IMR-90 (cell line): ENCODE measurements around the gene HCN4. TPM values are rescaled to one million over a fixed set of nuclear protein-coding genes. Genes with fewer than 3 reads are reported as not detected.

Experiments
- ATAC-seq: fragments of 200-7000 bp; cut with Tn5 transposase; 2 replicates; pipeline ENCODE4 v1.9.1; 2020; ENCODE audit warnings: low read depth, mild to moderate bottlenecking, moderate library complexity
- BruUV-seq: library from RNA; stranded (reverse); fragments of 400-500 nt; replicated peaks from 2 replicates; lab custom pipeline; 2021; lab: Mats Ljungman, UMichigan
- CTCF ChIA-PET: fragments of 300-600 bp; formaldehyde crosslinking; extraction: SDS; loops from one replicate; lab custom pipeline; 2021; ENCODE audit warnings: antibody characterized with exemption; lab: Yijun Ruan, JAX
- POLR2A ChIA-PET: fragments of 300-600 bp; sonication (Branson Sonifier 250); formaldehyde crosslinking; loops from one replicate; lab custom pipeline; 2022; ENCODE audit warnings: antibody characterized with exemption; ENCODE audit not compliant: unreplicated experiment; lab: Charles Lee
- DNase-seq: peaks from one replicate; pipeline ENCODE4 v3.0.0; 2013
- H2AFZ ChIP-seq: replicated peaks from 2 replicates; pipeline ENCODE3; 2013; ENCODE audit warnings: low read length, mild to moderate bottlenecking; ENCODE audit not compliant: poor library complexity
- H2AK5ac ChIP-seq: 2 replicates; pipeline ENCODE4 v1.6.1; 2013; ENCODE audit warnings: low read depth, low read length, inconsistent platforms
- H2AK9ac ChIP-seq: replicated peaks from 2 replicates; pipeline ENCODE3; 2013; ENCODE audit warnings: mild to moderate bottlenecking, low read depth, low read length, moderate library complexity; ENCODE audit not compliant: poor library complexity
- H2BK120ac ChIP-seq: 2 replicates; pipeline ENCODE4 v1.6.1; 2013; ENCODE audit warnings: low read depth, low read length, inconsistent platforms
- H2BK15ac ChIP-seq: 3 replicates; pipeline ENCODE4 v1.6.1; 2013; ENCODE audit warnings: low read depth, low read length, inconsistent platforms
- H2BK20ac ChIP-seq: 2 replicates; pipeline ENCODE4 v1.6.1; 2013; ENCODE audit warnings: low read depth, mild to moderate bottlenecking, inconsistent platforms, low read length, moderate library complexity
- H2BK5ac ChIP-seq: 2 replicates; pipeline ENCODE4 v1.6.1; 2013; ENCODE audit warnings: mild to moderate bottlenecking, low read depth, low read length, inconsistent platforms; ENCODE audit not compliant: poor library complexity, severe bottlenecking
- H3K14ac ChIP-seq: replicated peaks from 2 replicates; pipeline ENCODE4 v1.6.1; 2013; ENCODE audit warnings: low read depth, low read length, inconsistent platforms
- H3K18ac ChIP-seq: 2 replicates; pipeline ENCODE4 v1.6.1; 2013; ENCODE audit warnings: low read depth, low read length, control low read depth
- H3K23ac ChIP-seq: 2 replicates; pipeline ENCODE4 v1.6.1; 2013; ENCODE audit warnings: low read depth, low read length, inconsistent platforms
- H3K27ac ChIP-seq: 2 replicates; pipeline ENCODE4 v1.5.1; 2013; ENCODE audit warnings: mild to moderate bottlenecking, control low read depth, low read length; ENCODE audit not compliant: insufficient read depth
- H3K27me3 ChIP-seq: 2 replicates; pipeline ENCODE4 v1.6.1; 2013; ENCODE audit warnings: low read length; ENCODE audit not compliant: control insufficient read depth, insufficient read depth
- H3K36me3 ChIP-seq: 2 replicates; pipeline ENCODE4 v1.6.1; 2013; ENCODE audit warnings: low read length, mixed read lengths; ENCODE audit not compliant: control insufficient read depth, insufficient read depth
- H3K4ac ChIP-seq: 2 replicates; pipeline ENCODE4 v1.6.1; 2013; ENCODE audit warnings: low read depth, low read length, inconsistent platforms
- H3K4me1 ChIP-seq: 2 replicates; pipeline ENCODE4 v1.6.1; 2013; ENCODE audit warnings: low read length, mixed read lengths; ENCODE audit not compliant: control insufficient read depth, insufficient read depth
- H3K4me2 ChIP-seq: 2 replicates; pipeline ENCODE4 v1.6.1; 2013; ENCODE audit warnings: low read depth, mild to moderate bottlenecking, control low read depth, low read length, moderate library complexity
- H3K4me3 ChIP-seq: 2 replicates; pipeline ENCODE4 v1.5.1; 2013; ENCODE audit warnings: low read depth, mild to moderate bottlenecking, control low read depth, low read length, moderate library complexity; ENCODE audit not compliant: insufficient read depth
- H3K56ac ChIP-seq: 2 replicates; pipeline ENCODE4 v1.6.1; 2013; ENCODE audit warnings: low read length, inconsistent platforms; ENCODE audit not compliant: insufficient read depth; ENCODE audit errors: extremely low read depth
- H3K79me1 ChIP-seq, 2 experiments: 2 replicates each; pipeline ENCODE4 v1.6.1; 2013; ENCODE audit warnings: low read length in 2 of 2, inconsistent platforms in 1 of 2, low read depth in 1 of 2
- H3K9ac ChIP-seq: 2 replicates; pipeline ENCODE4 v1.6.1; 2013; ENCODE audit warnings: low read depth, low read length, control low read depth
- H3K9me1 ChIP-seq: 2 replicates; pipeline ENCODE4 v1.6.1; 2013; ENCODE audit warnings: low read length, inconsistent platforms; ENCODE audit not compliant: insufficient read depth
- H3K9me3 ChIP-seq: 2 replicates; pipeline ENCODE4 v1.6.1; 2013; ENCODE audit warnings: low read length; ENCODE audit not compliant: control insufficient read depth, insufficient read depth
- H4K20me1 ChIP-seq: 2 replicates; pipeline ENCODE4 v1.6.1; 2013; ENCODE audit warnings: low read length, inconsistent platforms; ENCODE audit not compliant: insufficient read depth
- H4K5ac ChIP-seq: 2 replicates; pipeline ENCODE4 v1.6.1; 2013; ENCODE audit warnings: mild to moderate bottlenecking, low read depth, low read length, control low read depth
- H4K8ac ChIP-seq, 2 experiments: 2 replicates each; pipeline ENCODE4 v1.6.1; 2013; ENCODE audit warnings: low read depth in 2 of 2, low read length in 2 of 2, control low read depth in 1 of 2, inconsistent platforms in 1 of 2
- H4K91ac ChIP-seq: 2 replicates; pipeline ENCODE4 v1.6.1; 2013; ENCODE audit warnings: low read depth, low read length, inconsistent platforms; ENCODE audit not compliant: insufficient read depth
- BHLHE40 ChIP-seq: fragments of 150-350 bp; IDR thresholded peaks from 2 replicates; pipeline ENCODE4 v1.6.1; 2016; ENCODE audit warnings: mild to moderate bottlenecking, low read depth, low read length
- CEBPB ChIP-seq: IDR thresholded peaks from 2 replicates; pipeline ENCODE4 v1.6.1; 2012; ENCODE audit warnings: low read depth, low read length, improper control_type of control experiment
- CHD1 ChIP-seq: IDR thresholded peaks from 2 replicates; pipeline ENCODE4 v1.6.1; 2012; ENCODE audit warnings: low read depth, low read length, improper control_type of control experiment
- ELK1 ChIP-seq: fragments of 150-350 bp; IDR thresholded peaks from 2 replicates; pipeline ENCODE4 v1.6.1; 2016; ENCODE audit warnings: low read depth, mild to moderate bottlenecking, low read length, moderate library complexity, borderline replicate concordance
- FOS ChIP-seq: fragments of 150-350 bp; IDR thresholded peaks from 2 replicates; pipeline ENCODE4 v1.6.1; 2016; ENCODE audit warnings: low read depth, low read length
- MAFK ChIP-seq: IDR thresholded peaks from 2 replicates; pipeline ENCODE4 v1.6.1; 2012; ENCODE audit warnings: low read depth, low read length, improper control_type of control experiment
- MAZ ChIP-seq: IDR thresholded peaks from 2 replicates; pipeline ENCODE4 v1.6.1; 2012; ENCODE audit warnings: low read depth, mild to moderate bottlenecking, low read length, improper control_type of control experiment, moderate library complexity, borderline replicate concordance
- MXI1 ChIP-seq: IDR thresholded peaks from 2 replicates; pipeline ENCODE4 v1.6.1; 2012; ENCODE audit warnings: low read depth, mild to moderate bottlenecking, low read length, moderate library complexity, borderline replicate concordance
- NFE2L2 ChIP-seq: fragments of 150-350 bp; IDR thresholded peaks from 2 replicates; pipeline ENCODE4 v1.6.1; 2016; ENCODE audit warnings: low read depth, mild to moderate bottlenecking, low read length
- POLR2A ChIP-seq: IDR thresholded peaks from 2 replicates; pipeline ENCODE4 v1.6.1; 2012; ENCODE audit warnings: mild to moderate bottlenecking, low read depth, low read length
- RAD21 ChIP-seq: IDR thresholded peaks from 2 replicates; pipeline ENCODE4 v1.6.1; 2012; ENCODE audit warnings: low read length, improper control_type of control experiment
- RCOR1 ChIP-seq: IDR thresholded peaks from 2 replicates; pipeline ENCODE4 v1.6.1; 2012; ENCODE audit warnings: mild to moderate bottlenecking, low read length, improper control_type of control experiment; ENCODE audit not compliant: insufficient replicate concordance
- RFX5 ChIP-seq: IDR thresholded peaks from 2 replicates; pipeline ENCODE4 v1.8.0; 2012; ENCODE audit warnings: low read depth, mild to moderate bottlenecking, low read length, moderate library complexity
- SMC3 ChIP-seq: fragments of 150-350 bp; IDR thresholded peaks from 2 replicates; pipeline ENCODE4 v1.6.1; 2016; ENCODE audit warnings: low read depth, mild to moderate bottlenecking, antibody characterized with exemption, low read length, moderate library complexity
- WGBS, 2 experiments: methylation state at CpG; one replicate each; pipeline versions ENCODE4 v1.1.5 to v1.1.7; 2013; ENCODE audit warnings: missing lambda C conversion rate in 2 of 2; ENCODE audit not compliant: insufficient read length in 1 of 2; ENCODE audit errors: extremely low coverage in 2 of 2; 5-methylcytosine and 5-hydroxymethylcytosine counted together
- dilution Hi-C: fragments of 300-500 bp; cut with HindIII; formaldehyde crosslinking; loops from one replicate; pipeline ENCODE4 v1.14.3; 2018; ENCODE audit warnings: low sequenced_read_pairs; ENCODE audit not compliant: unreplicated experiment
- in situ Hi-C: fragments of 300-500 bp; cut with MboI; formaldehyde crosslinking; loops from 3 replicates; pipeline ENCODE4 v1.14.3; 2019; ENCODE audit warnings: low sequenced_read_pairs, inconsistent platforms, mixed read lengths
- intact Hi-C: fragments of 100-400 bp; cut with micrococcal nuclease; formaldehyde crosslinking; loops from 2 replicates; pipeline ENCODE4 v1.10.0; 2022
- polyA plus RNA-seq, 3 experiments: library from polyadenylated mRNA; depleted of rRNA; stranded (reverse); fragments of >200 nt; gene quantifications; 2 replicates each; pipeline ENCODE4 v1.2.3, GENCODE V29; 2012; ENCODE audit warnings: low replicate concordance in 1 of 3
- total RNA-seq: library from RNA; depleted of rRNA; stranded (reverse); fragments of >200 nt; gene quantifications from 2 replicates; pipeline ENCODE4 v1.2.3, GENCODE V29; 2012
- TF ChIP-seq, protein P1 (sequence below): fragments of 150-350 bp; IDR thresholded peaks from 2 replicates; pipeline ENCODE4 v1.6.1; 2017; ENCODE audit warnings: mild to moderate bottlenecking, antibody characterized with exemption, low read length, low read depth
- TF ChIP-seq, protein P2 (sequence below): conservative IDR thresholded peaks from 2 replicates; pipeline ENCODE4 v1.5.1; 2012; ENCODE audit warnings: mild to moderate bottlenecking, low read depth, low read length, improper control_type of control experiment

The HCN4 gene
- total and polyA plus RNA-seq, 2 of the 4 experiments (the other 2 are of a cell fraction): not detected

GRCh38 chr15:73414876-73415275, 46.1 kb upstream of the HCN4 start:
- Histone ChIP-seq H3K4me3 (no peak overlapping the region), H3K36me3 (no peaks in the 10 kb centered on the region), H4K8ac (no peak overlapping the region), H3K27ac (no peak overlapping the region), H3K18ac (no peak overlapping the region), H4K91ac (no peak overlapping the region), H3K4ac (no peak overlapping the region), H3K4me2 (no peak overlapping the region), H2BK120ac (no peak overlapping the region), H2BK15ac (no peak overlapping the region), H3K9me1 (no peaks in the 10 kb centered on the region), H2AFZ (no peak overlapping the region), H3K79me1 (no peaks in the 10 kb centered on the region), H3K9me3 (no peaks in the 10 kb centered on the region), H3K23ac (no peak overlapping the region), H4K5ac (no peak overlapping the region), H2AK5ac (no peak overlapping the region), H2BK5ac (no peak overlapping the region), H2BK20ac (no peak overlapping the region), H3K27me3 (peaks cover 17% of the 10 kb centered on the region), H3K9ac (no peak overlapping the region), H3K4me1 (no peaks in the 10 kb centered on the region), H2AK9ac (no peak overlapping the region), H3K14ac (no peak overlapping the region), H4K20me1 (no peaks in the 10 kb centered on the region), H3K56ac (no peak overlapping the region)
- in situ Hi-C loops (no loop called here), dilution Hi-C loops (no loop called here), intact Hi-C loops (no loop called here)
- ATAC-seq (no peak), DNase-seq (no peak)
- TF ChIP-seq RCOR1: no peak
- TF ChIP-seq SMC3: no peak
- TF ChIP-seq, protein P1, sequence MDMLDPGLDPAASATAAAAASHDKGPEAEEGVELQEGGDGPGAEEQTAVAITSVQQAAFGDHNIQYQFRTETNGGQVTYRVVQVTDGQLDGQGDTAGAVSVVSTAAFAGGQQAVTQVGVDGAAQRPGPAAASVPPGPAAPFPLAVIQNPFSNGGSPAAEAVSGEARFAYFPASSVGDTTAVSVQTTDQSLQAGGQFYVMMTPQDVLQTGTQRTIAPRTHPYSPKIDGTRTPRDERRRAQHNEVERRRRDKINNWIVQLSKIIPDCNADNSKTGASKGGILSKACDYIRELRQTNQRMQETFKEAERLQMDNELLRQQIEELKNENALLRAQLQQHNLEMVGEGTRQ: no peak
- no peak for TF ChIP-seq MAFK
- no peak for TF ChIP-seq MAZ
- TF ChIP-seq ELK1: no peak
- TF ChIP-seq CEBPB: no peak
- no peak for TF ChIP-seq RAD21
- no peak for TF ChIP-seq RFX5
- no peak for TF ChIP-seq POLR2A
- no peak for TF ChIP-seq MXI1
- no peak for TF ChIP-seq NFE2L2
- TF ChIP-seq, protein P2, sequence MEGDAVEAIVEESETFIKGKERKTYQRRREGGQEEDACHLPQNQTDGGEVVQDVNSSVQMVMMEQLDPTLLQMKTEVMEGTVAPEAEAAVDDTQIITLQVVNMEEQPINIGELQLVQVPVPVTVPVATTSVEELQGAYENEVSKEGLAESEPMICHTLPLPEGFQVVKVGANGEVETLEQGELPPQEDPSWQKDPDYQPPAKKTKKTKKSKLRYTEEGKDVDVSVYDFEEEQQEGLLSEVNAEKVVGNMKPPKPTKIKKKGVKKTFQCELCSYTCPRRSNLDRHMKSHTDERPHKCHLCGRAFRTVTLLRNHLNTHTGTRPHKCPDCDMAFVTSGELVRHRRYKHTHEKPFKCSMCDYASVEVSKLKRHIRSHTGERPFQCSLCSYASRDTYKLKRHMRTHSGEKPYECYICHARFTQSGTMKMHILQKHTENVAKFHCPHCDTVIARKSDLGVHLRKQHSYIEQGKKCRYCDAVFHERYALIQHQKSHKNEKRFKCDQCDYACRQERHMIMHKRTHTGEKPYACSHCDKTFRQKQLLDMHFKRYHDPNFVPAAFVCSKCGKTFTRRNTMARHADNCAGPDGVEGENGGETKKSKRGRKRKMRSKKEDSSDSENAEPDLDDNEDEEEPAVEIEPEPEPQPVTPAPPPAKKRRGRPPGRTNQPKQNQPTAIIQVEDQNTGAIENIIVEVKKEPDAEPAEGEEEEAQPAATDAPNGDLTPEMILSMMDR: no peak
- no peak for TF ChIP-seq FOS
- TF ChIP-seq CHD1: no peak
- no peak for TF ChIP-seq BHLHE40
- ChIA-PET CTCF (no interaction called here), POLR2A (no interaction called here)
- no CpG with 5 or more reads among the region's 3 CpGs for WGBS, 2 experiments
- no TSS peak for BruUV-seq
